Thoracic aorta (tissue), 2 donors: ENCODE data around the gene ZNF416. TPM values are rescaled to one million over a fixed set of nuclear protein-coding genes. Genes with fewer than 3 reads are reported as not detected.

Source experiments
- ATAC-seq: fragments of 150-250 bp; one replicate; pipeline ENCODE4 v1.8.0; 2017; ENCODE audit warnings: low read depth; ENCODE audit not compliant: insufficient number of reproducible peaks, low FRiP score
- DNase-seq: peaks from one replicate; pipeline ENCODE4 v3.0.0-alpha.2; 2020; ENCODE audit warnings: low spot score
- H3K27ac ChIP-seq, 2 donors: fragments of 200-600 bp; sonication (generic); 1 replicate in 1 of 2; 2 replicates in 1 of 2; pipeline ENCODE4 v1.5.1; 2016; ENCODE audit warnings: mild to moderate bottlenecking in 2 of 2, moderate library complexity in 2 of 2
- H3K27me3 ChIP-seq: fragments of 200-600 bp; sonication (generic); replicated peaks from 2 replicates; pipeline ENCODE4 v1.6.0; 2016; ENCODE audit warnings: mild to moderate bottlenecking; ENCODE audit not compliant: insufficient read depth
- H3K36me3 ChIP-seq: fragments of 200-600 bp; sonication (generic); one replicate; pipeline ENCODE4 v1.5.1; 2016
- H3K4me1 ChIP-seq, 2 donors: fragments of 200-600 bp; sonication (generic); 1 replicate in 1 of 2; 2 replicates in 1 of 2; pipeline versions ENCODE4 v1.5.1 to v1.6.0; 2016; ENCODE audit warnings: low read depth in 2 of 2, mild to moderate bottlenecking in 1 of 2; ENCODE audit not compliant: control insufficient read depth in 1 of 2
- H3K4me3 ChIP-seq: fragments of 200-600 bp; sonication (generic); 2 replicates; pipeline ENCODE4 v1.5.1; 2016; ENCODE audit warnings: mild to moderate bottlenecking
- H3K9me3 ChIP-seq: fragments of 200-600 bp; sonication (generic); 2 replicates; pipeline ENCODE4 v1.5.1; 2016
- total RNA-seq, 2 donors: library from RNA; depleted of rRNA; stranded (reverse); fragments of >200 nt; gene quantifications; one replicate each; pipeline versions ENCODE4 v1.1.0 to v1.2.3, GENCODE V29; 2016
- TF ChIP-seq, protein P1 (sequence below): fragments of 200-600 bp; sonication (generic); IDR thresholded peaks from one replicate; pipeline ENCODE4 v1.5.1; 2019; ENCODE audit warnings: antibody characterized with exemption

ZNF416 gene
- total RNA-seq, 2 donors from 2014 or later, result 1.6 to 4.1 TPM

DNA sequence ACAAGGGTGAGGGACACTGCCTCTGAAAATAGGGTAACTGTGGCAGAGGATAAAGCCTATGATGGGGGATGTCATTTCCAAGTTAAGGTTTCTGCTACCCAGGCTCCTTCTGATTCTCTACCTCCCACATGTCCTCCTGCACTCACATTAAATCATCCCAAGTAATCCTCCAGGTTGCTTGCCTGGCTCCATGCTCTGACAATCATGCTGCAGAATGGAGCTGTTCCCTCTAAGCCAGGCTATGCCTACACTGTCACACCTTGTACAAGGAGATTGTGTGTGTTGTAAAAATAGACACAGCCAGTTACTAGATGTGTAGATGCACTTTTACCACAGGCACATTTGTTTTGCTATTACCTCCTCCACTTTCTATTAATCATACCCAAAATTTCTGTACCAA is 8.0 kb downstream of the ZNF416 start:
- ATAC-seq (no peak), DNase-seq (no peak)
- Histone ChIP-seq H3K9me3 (peaks cover 98% of the 10 kb centered on the region), H3K36me3 (peaks cover 36% of the 10 kb centered on the region), H3K27ac (no peak overlapping the region), H3K27me3 (no peaks in the 10 kb centered on the region), H3K4me1 (no peaks in the 10 kb centered on the region), H3K4me3 (no peak overlapping the region)
- TF ChIP-seq, protein P1, sequence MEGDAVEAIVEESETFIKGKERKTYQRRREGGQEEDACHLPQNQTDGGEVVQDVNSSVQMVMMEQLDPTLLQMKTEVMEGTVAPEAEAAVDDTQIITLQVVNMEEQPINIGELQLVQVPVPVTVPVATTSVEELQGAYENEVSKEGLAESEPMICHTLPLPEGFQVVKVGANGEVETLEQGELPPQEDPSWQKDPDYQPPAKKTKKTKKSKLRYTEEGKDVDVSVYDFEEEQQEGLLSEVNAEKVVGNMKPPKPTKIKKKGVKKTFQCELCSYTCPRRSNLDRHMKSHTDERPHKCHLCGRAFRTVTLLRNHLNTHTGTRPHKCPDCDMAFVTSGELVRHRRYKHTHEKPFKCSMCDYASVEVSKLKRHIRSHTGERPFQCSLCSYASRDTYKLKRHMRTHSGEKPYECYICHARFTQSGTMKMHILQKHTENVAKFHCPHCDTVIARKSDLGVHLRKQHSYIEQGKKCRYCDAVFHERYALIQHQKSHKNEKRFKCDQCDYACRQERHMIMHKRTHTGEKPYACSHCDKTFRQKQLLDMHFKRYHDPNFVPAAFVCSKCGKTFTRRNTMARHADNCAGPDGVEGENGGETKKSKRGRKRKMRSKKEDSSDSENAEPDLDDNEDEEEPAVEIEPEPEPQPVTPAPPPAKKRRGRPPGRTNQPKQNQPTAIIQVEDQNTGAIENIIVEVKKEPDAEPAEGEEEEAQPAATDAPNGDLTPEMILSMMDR, result no peak

DNA sequence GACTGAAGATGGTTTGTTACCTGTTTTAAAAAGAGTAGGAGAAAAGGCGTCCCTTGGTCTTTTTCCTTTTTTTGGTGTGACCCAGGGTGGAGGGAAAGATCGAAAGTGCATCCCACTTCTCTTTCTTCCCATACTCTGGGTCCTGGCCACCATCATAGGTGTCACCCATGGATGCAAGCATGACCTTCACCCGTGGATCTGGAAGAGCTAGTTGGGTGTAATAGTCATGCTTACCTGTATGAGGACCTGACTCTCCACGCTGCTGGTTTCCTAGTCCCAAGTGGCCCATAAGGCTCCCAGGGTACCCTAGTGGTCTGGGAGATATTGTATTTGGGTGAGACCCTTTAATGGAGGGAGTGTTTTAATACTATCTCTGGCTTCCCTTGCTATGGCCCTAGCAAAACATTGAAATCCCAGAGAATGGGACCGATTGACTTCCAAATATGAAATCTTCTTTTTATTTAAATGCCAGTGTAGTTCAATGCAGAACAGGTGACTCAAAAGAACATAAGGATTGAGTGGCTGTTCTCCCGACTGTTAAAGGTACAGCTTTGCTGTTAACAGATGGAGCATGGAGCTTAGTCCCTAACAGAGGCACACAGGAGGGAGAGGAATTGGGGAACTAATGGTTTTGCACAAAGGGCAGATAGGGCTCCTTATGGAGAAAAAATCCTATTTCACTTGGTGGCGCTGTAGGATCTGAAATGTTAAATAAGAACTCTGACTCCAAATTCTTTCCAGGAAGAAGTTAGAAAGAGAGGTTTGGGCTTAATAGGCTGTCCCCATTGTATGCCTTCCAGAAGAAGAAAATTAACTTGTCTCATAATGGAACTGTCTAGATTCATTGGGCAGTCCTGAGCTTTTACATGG is 12.1 kb downstream of the ZNF416 start:
- Histone ChIP-seq H3K27me3 (no peaks in the 10 kb centered on the region), H3K27ac (no peak overlapping the region), H3K9me3 (peaks cover 75% of the 10 kb centered on the region), H3K4me1 (no peaks in the 10 kb centered on the region), H3K4me3 (no peak overlapping the region), H3K36me3 (no peaks in the 10 kb centered on the region)
- no peak for ATAC-seq
- TF ChIP-seq, protein P1, result no peak
- no peak for DNase-seq

DNA sequence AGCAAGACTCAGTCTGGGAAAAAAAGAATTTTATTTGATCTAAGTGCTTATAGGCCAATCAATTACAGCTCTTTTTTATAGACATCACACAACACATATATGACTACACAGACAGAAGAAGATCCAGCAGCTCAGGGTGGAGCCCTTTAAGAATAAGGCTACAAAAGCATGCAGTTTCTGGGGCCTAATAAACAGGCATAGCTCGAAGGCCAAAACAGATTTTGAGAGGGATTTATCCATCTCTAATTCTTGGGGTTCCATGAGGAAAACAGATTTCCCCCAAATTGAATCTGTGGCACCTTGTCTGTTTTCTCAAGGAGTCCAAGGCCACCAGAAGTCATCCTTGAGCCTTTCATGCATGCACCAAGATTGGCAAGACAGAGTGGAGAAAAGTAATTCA is 15.2 kb downstream of the ZNF416 start:
- ATAC-seq (no peak), DNase-seq (no peak)
- peaks cover 46% of the 10 kb centered on the region for H3K9me3 ChIP-seq

DNA sequence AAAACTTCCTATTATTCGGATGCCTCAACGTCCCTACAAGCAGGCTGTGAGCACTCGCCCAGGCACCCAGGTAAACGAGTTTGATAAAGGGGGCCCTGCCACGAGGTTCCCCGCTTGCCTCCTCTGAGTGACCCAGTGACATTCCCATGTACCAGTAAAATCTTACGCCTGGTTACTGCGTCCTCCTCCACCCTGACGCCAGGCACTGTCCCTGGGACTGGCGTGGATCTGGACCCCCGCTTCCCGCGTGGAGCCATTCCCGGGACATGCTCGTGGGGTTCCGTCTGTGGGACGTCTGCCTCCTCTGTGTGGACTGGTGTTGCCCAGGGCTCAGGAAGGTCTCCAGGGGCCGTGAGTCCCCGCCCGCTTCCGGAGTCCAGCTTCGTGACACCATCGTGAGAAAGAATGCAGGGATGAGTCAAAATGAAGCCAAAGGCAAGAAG is 18.6 kb downstream of the ZNF416 start:
- Histone ChIP-seq H3K27me3 (no peaks in the 10 kb centered on the region), H3K9me3 (peaks cover 19% of the 10 kb centered on the region), H3K27ac (no peak overlapping the region), H3K4me1 (peaks cover 5 to 20% of the 10 kb centered on the region in 2 donors), H3K4me3 (peak overlapping the region; percentile 74), H3K36me3 (peaks cover 15% of the 10 kb centered on the region)
- TF ChIP-seq, protein P1, result no peak
- ATAC-seq (no peak), DNase-seq (no peak)

More for the DNA sequence above, 15.2 kb downstream of the ZNF416 start:
- H3K27ac ChIP-seq, result no peak overlapping the region
- H3K4me3 ChIP-seq, result no peak overlapping the region
- H3K27me3 ChIP-seq, result no peaks in the 10 kb centered on the region
- H3K4me1 ChIP-seq, result peaks cover 4 to 16% of the 10 kb centered on the region in 2 donors
- no peaks in the 10 kb centered on the region for H3K36me3 ChIP-seq
- TF ChIP-seq, protein P1, result no peak

DNA sequence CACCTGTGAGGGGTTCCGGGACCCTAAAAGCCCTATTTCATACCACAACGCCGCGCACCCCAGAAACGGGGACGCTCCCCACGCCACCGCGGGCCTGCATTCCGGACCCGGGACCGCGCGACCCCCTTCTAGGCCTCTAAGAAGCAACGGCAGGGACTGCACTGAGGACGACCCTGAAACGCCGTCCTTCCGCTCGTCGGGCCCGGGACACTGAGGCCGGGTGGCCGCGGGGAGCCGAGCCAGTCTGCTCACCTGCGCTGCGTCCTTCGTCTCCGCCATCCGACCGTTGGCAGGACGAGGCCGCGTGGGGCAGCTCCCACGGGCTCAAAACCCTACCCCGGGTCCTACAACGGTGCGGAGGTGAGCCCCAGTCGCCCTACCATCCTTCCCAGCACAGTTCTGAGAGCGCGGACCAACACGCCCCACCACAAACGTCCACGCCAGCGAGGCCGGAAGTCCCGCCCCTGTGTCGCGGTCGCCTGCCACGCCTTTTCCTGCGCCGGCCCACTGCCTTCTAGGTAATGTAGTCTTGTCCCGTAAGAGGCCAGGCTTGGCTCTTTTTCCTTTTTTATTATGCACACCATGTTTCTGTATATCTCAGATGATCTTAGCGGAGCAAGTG is 19.2 kb downstream of the ZNF416 start, which contains the start of gene ZNF550:
TSS of gene ZNF550 (minus strand) at position 460 of the 622 bp plus-strand sequence. CDS start at position 279, 181 bp downstream.
- Histone ChIP-seq H3K36me3 (peaks cover 20% of the 10 kb centered on the region), H3K27me3 (no peaks in the 10 kb centered on the region), H3K4me3 (peak within 1 kb of the TSS; percentile 74), H3K4me1 (peaks cover 5 to 20% of the 10 kb centered on the region in 2 donors), H3K27ac (no peak within 1 kb of the TSS), H3K9me3 (peaks cover 19% of the 10 kb centered on the region)
- TF ChIP-seq, protein P1, result no peak
- DNase-seq (peak; percentile 53), ATAC-seq (no peak)
